Fibroblast of skin of left quadriceps (primary cell): Measurements from ENCODE around the gene PPM1G.
"Not testable (repeated sequence)": the region's sequence is repeated elsewhere in the genome, so short reads cannot be mapped to it uniquely, and the experiment has no call there.

Source experiments
- DNase-seq, 2 experiments: peaks; one replicate each; pipeline ENCODE4 v3.0.0-alpha.2; 2013; ENCODE audit warnings: low read depth in 2 of 2

Gene PPM1G, protein sequence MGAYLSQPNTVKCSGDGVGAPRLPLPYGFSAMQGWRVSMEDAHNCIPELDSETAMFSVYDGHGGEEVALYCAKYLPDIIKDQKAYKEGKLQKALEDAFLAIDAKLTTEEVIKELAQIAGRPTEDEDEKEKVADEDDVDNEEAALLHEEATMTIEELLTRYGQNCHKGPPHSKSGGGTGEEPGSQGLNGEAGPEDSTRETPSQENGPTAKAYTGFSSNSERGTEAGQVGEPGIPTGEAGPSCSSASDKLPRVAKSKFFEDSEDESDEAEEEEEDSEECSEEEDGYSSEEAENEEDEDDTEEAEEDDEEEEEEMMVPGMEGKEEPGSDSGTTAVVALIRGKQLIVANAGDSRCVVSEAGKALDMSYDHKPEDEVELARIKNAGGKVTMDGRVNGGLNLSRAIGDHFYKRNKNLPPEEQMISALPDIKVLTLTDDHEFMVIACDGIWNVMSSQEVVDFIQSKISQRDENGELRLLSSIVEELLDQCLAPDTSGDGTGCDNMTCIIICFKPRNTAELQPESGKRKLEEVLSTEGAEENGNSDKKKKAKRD

DNA sequence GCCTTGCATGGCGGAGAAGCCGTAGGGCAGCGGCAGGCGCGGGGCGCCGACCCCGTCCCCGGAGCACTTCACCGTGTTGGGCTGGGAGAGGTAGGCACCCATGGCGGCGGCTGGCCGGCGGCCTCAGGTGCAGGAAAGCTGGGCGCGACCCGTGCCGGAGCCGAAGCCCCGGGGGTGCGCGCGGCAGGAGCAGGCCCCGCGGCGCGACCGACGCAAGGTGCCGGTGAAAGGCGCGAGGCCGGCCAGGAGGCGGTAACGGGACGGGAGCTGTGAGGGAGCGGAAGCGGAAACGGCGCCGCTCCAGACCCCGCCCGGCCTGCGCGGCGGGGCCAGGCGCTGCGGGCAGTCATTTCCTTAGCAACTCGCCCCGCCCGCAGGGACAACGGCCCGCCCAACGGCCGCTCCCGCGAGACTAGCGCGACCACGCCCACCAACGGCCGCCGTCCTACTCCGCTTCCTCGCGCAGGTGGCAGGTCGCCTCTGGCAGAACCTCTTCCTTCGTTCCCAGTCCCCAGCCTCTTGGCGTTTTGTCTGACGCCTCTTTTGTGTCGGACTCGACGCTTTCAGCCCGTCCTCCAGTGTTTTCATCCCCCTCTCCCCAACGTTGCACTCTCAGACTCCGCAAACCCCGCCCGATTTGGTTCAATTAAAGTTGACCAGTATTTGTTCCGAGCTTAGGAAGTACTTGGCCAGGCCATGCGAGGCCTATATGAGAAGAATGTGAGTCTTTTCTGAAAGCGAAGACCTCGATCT, at the start of gene PPM1G:
Gene PPM1G, minus strand, starts transcription at position 271 of the 753 bp plus-strand sequence. Its CDS starts 169 bp downstream, at position 102.
- peak; percentile 74 to 77 for DNase-seq

- DNase-seq: no peak
Measured at GRCh38 chr2:27453968-27454367, 44.6 kb upstream of the PPM1G start.

- no peak for DNase-seq
Measured at GRCh38 chr2:27451095-27451494, 41.7 kb upstream of the PPM1G start.

GRCh38 chr2:27448381-27448780, 39.0 kb upstream of the PPM1G start:
- no peak for DNase-seq

- no peak for DNase-seq
Measured at GRCh38 chr2:27446057-27446456, 36.7 kb upstream of the PPM1G start.

DNA sequence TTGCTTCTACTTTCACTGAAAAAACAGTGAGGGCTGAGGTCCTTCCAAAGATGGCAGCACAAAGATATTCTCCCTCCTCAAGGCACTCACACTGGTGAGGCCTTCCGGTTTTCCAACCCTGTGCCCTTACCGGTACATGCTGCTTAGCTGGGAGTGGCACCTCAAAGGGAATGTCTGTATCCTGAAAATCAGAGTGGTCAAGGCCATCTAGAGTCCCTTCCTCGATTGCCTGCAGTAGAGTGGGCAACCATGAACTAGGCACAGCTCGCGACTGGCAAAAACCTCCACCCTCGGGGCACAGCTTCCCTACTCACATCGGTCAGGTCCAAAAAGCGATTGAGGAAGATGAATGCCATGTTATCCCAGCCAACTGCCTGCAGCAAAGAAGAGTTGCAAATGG, 36.2 kb upstream of the PPM1G start:
- no peak for DNase-seq

GRCh38 chr2:27445155-27445554, 35.8 kb upstream of the PPM1G start:
- DNase-seq: no peak

DNA sequence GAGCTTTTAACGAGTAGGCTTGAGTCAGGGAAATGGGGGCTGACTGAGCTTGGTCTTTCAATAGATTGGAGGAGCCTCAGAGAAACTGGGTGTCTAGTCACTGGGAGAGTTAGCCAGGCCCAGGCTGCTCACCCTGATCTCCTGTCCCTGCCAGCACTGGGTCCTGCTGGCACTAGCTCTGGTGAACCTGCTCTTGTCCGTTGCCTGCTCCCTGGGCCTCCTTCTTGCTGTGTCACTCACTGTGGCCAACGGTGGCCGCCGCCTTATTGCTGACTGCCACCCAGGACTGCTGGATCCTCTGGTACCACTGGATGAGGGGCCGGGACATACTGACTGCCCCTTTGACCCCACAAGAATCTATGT, 33.5 kb upstream of the PPM1G start:
- DNase-seq: no peak

GRCh38 chr2:27441958-27442919, 32.8 kb upstream of the PPM1G start, which contains the start of gene KRTCAP3:
Gene KRTCAP3, plus strand, starts transcription at chr2:27442381. Its CDS starts 32 bp downstream, at chr2:27442413.
- DNase-seq: no peak

DNA sequence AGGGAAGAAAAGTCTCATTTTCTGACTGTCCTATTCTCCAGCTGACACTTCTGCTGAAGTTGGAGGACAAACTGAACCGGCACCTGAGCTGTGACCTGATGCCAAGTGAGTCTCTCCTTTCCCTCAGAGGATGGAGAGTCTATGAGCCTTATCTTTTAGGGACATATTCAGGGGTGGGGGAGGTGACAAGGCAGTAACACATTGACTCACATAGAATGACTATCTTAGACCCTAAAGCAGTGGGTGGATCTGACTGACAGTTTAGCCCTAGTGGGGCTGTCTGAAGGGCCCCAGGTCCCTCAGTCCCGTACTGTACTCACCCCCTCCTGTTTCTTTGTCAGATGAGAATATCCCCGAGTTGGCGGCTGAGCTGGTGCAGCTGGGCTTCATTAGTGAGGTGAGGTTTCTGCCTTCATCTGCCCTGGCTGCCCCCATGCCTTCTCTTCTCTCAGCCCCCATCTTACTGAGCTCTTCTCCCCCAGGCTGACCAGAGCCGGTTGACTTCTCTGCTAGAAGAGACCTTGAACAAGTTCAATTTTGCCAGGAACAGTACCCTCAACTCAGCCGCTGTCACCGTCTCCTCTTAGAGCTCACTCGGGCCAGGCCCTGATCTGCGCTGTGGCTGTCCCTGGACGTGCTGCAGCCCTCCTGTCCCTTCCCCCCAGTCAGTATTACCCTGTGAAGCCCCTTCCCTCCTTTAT, 32.0 kb upstream of the PPM1G start:
- DNase-seq: no peak

GRCh38 chr2:27435628-27436027, 26.2 kb upstream of the PPM1G start:
- DNase-seq: no peak

DNA sequence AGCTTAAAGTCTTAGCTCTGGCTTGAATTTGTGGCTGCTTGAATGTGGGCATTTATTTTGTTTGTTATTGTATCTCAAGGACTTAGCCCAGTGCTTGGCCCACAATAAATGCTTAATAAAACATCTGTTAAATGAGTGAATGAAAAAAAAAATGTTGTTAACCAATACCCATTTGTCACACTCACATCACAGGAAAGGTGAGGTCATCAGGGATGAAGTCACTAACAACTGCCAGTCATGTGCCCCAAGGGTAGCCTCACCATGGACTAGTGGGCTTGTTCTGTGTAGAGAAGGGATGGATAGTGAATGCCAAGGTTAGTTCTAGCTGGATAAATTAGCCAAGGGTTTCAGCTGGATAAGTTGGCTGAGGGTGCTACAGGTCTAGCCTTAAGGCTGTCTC, 22.0 kb upstream of the PPM1G start:
- no peak for DNase-seq

DNA sequence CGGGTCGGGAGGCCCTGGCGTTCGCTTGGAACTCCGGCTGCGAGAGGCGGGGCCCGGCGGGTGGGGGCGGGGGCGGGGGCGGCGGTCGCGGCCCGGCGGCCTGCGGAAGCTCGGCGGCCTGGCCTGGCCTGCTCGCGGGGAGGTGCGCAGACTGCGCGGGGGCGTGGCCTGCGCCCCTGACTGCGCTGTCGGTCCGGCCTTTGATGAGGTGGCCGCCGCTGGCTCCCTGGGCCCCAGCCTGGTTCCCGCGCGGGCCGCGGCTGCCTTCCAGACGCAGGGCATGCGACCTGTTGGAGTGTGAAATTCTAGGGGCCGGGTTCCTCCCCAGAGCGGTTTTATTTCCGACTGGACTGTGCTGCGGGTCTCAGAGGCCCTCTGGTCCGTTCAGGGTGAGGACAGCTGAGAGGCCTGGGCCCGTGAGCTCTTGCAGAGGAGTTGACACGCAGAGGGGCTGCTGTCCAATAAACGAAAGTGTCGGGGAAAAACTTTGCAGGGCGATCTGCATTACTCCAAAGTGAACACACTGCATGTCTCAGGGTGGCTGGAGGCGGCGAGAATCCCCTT, 19.7 kb upstream of the PPM1G start:
- peak; percentile 38 to 53 for DNase-seq

DNA sequence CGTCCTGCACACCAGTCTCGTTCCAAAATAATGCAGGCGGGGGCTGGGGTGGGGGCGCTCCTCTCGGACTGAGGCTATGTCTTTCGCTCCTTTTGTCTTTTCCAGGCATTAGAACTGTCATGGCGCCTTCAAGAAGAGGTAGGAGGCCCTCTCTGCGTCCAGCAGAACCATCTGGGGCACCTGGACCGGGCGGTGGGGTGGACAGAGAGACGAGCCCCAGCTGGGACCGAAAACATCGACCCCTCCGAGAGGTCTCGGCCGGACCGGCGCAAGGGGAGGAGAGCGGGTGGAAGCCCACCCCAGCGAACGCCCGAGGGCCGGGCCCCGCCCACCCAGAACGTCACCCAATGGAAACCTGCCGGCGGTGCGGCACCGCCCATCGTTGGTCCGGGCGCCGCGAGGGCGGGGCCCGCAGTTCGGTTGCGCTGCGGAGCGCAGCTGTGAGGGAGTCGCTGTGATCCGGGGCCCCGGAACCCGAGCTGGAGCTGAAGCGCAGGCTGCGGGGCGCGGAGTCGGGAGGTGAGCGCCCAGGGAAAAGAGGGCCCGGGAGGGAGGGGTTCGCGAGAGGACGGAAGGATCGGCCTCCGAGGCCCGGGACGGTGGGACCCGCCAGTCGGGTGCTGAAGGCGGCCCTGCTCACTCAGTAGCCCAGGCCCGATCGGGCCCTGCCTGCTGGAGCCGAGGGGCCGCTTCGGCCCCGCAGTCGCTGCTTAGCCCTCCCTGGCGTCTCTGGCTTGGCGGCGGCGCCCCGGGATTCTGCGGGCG, 19.0 kb upstream of the PPM1G start, which contains the start of gene NRBP1:
Gene NRBP1, plus strand, starts transcription at position 419 of the 765 bp plus-strand sequence. CDS start 4,643 bp downstream, outside the sequence.
- DNase-seq: peak; percentile 70 to 72

GRCh38 chr2:27427863-27428212, 18.4 kb upstream of the PPM1G start:
- DNase-seq: no peak

DNA sequence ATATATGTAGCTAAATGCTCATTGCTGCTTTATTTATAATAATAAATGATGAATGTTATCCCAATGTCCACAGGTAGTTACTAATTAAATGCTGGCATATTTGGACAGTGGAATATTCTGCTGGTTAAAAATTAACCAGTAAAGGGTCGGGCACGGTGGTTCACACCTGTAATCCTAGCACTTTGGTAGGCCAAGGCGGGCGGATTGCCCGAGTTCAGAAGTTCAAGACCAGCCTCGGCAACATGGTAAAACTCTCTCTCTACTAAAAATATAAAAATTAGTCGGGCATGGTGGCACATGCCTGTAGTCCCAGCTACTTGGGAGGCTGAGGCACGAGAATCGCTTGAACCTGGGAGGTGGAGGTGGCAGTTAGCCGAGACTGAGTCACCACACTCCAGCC, 15.6 kb upstream of the PPM1G start:
- DNase-seq: not testable (repeated sequence)

DNA sequence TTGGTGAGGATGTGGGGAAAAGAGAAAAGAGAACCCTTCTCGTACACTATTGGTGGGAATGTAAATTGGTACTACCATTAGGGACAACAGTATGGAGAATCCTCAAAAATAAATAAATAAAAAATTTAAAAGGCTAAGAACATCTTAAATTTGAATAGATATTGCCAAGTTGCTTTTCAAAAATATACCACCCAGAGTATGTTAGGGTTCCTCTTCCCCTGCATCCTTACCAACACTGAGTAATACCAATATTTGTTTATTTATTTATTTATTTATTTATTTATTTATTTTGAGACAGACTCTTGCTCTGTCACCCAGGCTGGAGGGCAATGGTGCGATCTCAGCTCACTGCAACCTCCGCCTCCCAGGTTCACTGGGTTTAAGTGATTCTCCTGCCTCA, 13.6 kb upstream of the PPM1G start:
- no peak for DNase-seq

GRCh38 chr2:27421660-27422250, 12.4 kb upstream of the PPM1G start:
- DNase-seq: no peak

- DNase-seq: no peak
Measured at GRCh38 chr2:27420996-27421395, 11.6 kb upstream of the PPM1G start.
